Mucosa of descending colon (tissue), 3 donors: ENCODE measurements around the gene NR3C1. TPM values are rescaled to one million over a fixed set of nuclear protein-coding genes. Genes with fewer than 3 reads are reported as not detected.

Experiments
- ATAC-seq: fragments of 200-7000 bp; cut with Tn5 transposase; one replicate; pipeline ENCODE4 v1.9.1; 2020; ENCODE audit warnings: mild to moderate bottlenecking, moderate library complexity
- DNase-seq, 3 donors: peaks; one replicate each; pipeline ENCODE4 v3.0.0-alpha.2; 2020
- H3K36me3 ChIP-seq: fragments of 200-600 bp; one replicate; pipeline ENCODE4 v1.8.0; 2021; ENCODE audit warnings: low read depth, mild to moderate bottlenecking
- H3K4me1 ChIP-seq: fragments of 200-600 bp; one replicate; pipeline ENCODE4 v1.8.0; 2021; ENCODE audit warnings: low read depth, mild to moderate bottlenecking
- H3K4me3 ChIP-seq: fragments of 200-600 bp; one replicate; pipeline ENCODE4 v1.8.0; 2021; ENCODE audit warnings: mild to moderate bottlenecking
- H3K9me3 ChIP-seq: fragments of 200-600 bp; one replicate; pipeline ENCODE4 v1.8.0; 2021; ENCODE audit warnings: mild to moderate bottlenecking
- CTCF ChIP-seq: fragments of 200-600 bp; IDR thresholded peaks from one replicate; pipeline ENCODE4 v1.8.0; 2022; ENCODE audit warnings: antibody characterized with exemption, mild to moderate bottlenecking
- intact Hi-C, 2 donors: fragments of 100-400 bp; cut with DNase I in 1 of 2; cut with micrococcal nuclease in 1 of 2; formaldehyde crosslinking; loops; one replicate each; pipeline versions ENCODE4 v1.11.0 to v1.11.1; 2022; cut with DNase I, micrococcal nuclease
- total RNA-seq, 3 donors: library from RNA; stranded (reverse); fragmentation: NEBNext Ultra II Directional in 2 of 3; extraction: Animal tissue kit (Norgen Biotek cat#: 25700) in 2 of 3; gene quantifications; one replicate each; pipeline versions ENCODE4 v1.2.1 to v1.2.4, GENCODE V29; 2021 to 2023
- donor health status: DM: no; HTN: no; CAD: no; lungs with moderate emphysema.
- donor health status: DM: no; HTN: no; CAD: no.
- donor health status: DM: no; HTN: yes; CAD: no.

The NR3C1 gene
- total RNA-seq, 3 donors from 2014 or later: 25.6 to 59.0 (median 27.7) TPM

GRCh38 chr5:143244000-143244736, 159.3 kb downstream of the NR3C1 start:
- Histone ChIP-seq H3K36me3 (no peaks in the 10 kb centered on the region), H3K9me3 (no peaks in the 10 kb centered on the region), H3K4me1 (no peaks in the 10 kb centered on the region), H3K4me3 (no peak overlapping the region)
- DNase-seq: peak in 1 of 3 donors; percentile 41
- ATAC-seq: peak; percentile 60
- intact Hi-C loops: no loop called here
- no peak for TF ChIP-seq CTCF

GRCh38 chr5:143243103-143243502, 160.4 kb downstream of the NR3C1 start:
- H3K36me3 ChIP-seq: no peaks in the 10 kb centered on the region
- no peak for ATAC-seq
- no peak for DNase-seq
- TF ChIP-seq CTCF: no peak
- intact Hi-C loops: no loop called here
- no peaks in the 10 kb centered on the region for H3K4me1 ChIP-seq
- H3K9me3 ChIP-seq: no peaks in the 10 kb centered on the region
- no peak overlapping the region for H3K4me3 ChIP-seq

- H3K4me3 ChIP-seq: no peak overlapping the region
- DNase-seq (no peak), ATAC-seq (no peak)
- no peaks in the 10 kb centered on the region for H3K4me1 ChIP-seq
- intact Hi-C loops: no loop called here
- TF ChIP-seq CTCF: no peak
- H3K9me3 ChIP-seq: no peaks in the 10 kb centered on the region
- H3K36me3 ChIP-seq: no peaks in the 10 kb centered on the region
Measured at GRCh38 chr5:143241892-143242291, 161.6 kb downstream of the NR3C1 start.

GRCh38 chr5:143239882-143240518, 163.5 kb downstream of the NR3C1 start:
- DNase-seq (no peak), ATAC-seq (no peak)
- Histone ChIP-seq H3K4me1 (no peaks in the 10 kb centered on the region), H3K36me3 (no peaks in the 10 kb centered on the region), H3K4me3 (no peak overlapping the region), H3K9me3 (no peaks in the 10 kb centered on the region)
- intact Hi-C loops: no loop called here
- TF ChIP-seq CTCF: no peak

GRCh38 chr5:143238620-143239019, 164.9 kb downstream of the NR3C1 start:
- DNase-seq (no peak), ATAC-seq (no peak)
- Histone ChIP-seq H3K36me3 (no peaks in the 10 kb centered on the region), H3K4me3 (no peak overlapping the region), H3K9me3 (no peaks in the 10 kb centered on the region), H3K4me1 (no peaks in the 10 kb centered on the region)
- TF ChIP-seq CTCF: no peak
- intact Hi-C loops: no loop called here
